SU-DHL-6 (cell line): ENCODE data around the gene MAST4.
A peak's percentile ranks its signal among the peaks of the same experiment; 100 is the strongest.

Source experiments
- H2AFZ ChIP-seq: fragments of 200-600 bp; sonication (generic); 2 replicates; pipeline ENCODE4 v1.6.1; 2014; ENCODE audit warnings: low read depth, mild to moderate bottlenecking, moderate library complexity, mixed read lengths, antibody characterized with exemption, low read length; ENCODE audit not compliant: severe bottlenecking
- H3F3A ChIP-seq: fragments of 200-600 bp; shearing (Covaris generic); 2 replicates; pipeline ENCODE4 v1.6.0; 2016; ENCODE audit warnings: antibody characterized with exemption, mild to moderate bottlenecking; ENCODE audit not compliant: insufficient read depth
- H3K27ac ChIP-seq: fragments of 200-600 bp; sonication (generic); 2 replicates; pipeline ENCODE4 v1.5.1; 2016; ENCODE audit warnings: low read depth, mild to moderate bottlenecking, low read length, moderate library complexity, mixed read lengths
- H3K27me3 ChIP-seq: fragments of 200-600 bp; sonication (generic), shearing (Covaris generic); 2 replicates; pipeline ENCODE4 v1.6.0; 2014; ENCODE audit warnings: mild to moderate bottlenecking, low read length
- H3K36me3 ChIP-seq: fragments of 200-600 bp; sonication (generic); 2 replicates; pipeline ENCODE4 v1.6.1; 2014; ENCODE audit warnings: mild to moderate bottlenecking, low read length, mixed read lengths
- H3K4me2 ChIP-seq: fragments of 300-600, 200-600 bp; shearing (Covaris generic), sonication (generic); 2 replicates; pipeline ENCODE4 v1.6.0; 2014; ENCODE audit warnings: low read length, low read depth, mild to moderate bottlenecking; ENCODE audit not compliant: poor library complexity, severe bottlenecking
- H3K4me3 ChIP-seq: fragments of 200-600 bp; sonication (generic); 2 replicates; pipeline ENCODE4 v1.5.1; 2014; ENCODE audit warnings: antibody characterized with exemption, low read length, mild to moderate bottlenecking, mixed read lengths; ENCODE audit not compliant: insufficient read depth, poor library complexity, severe bottlenecking
- H3K79me2 ChIP-seq: fragments of 200-600 bp; sonication (generic); 2 replicates; pipeline ENCODE4 v1.6.1; 2014; ENCODE audit warnings: mild to moderate bottlenecking, low read length, moderate library complexity; ENCODE audit not compliant: insufficient read depth
- H3K9ac ChIP-seq: fragments of 200-600 bp; sonication (generic); 2 replicates; pipeline ENCODE4 v1.7.0; 2014; ENCODE audit warnings: mild to moderate bottlenecking, low read length
- H3K9me2 ChIP-seq: fragments of 200-600 bp; sonication (generic); replicated peaks from 2 replicates; pipeline ENCODE4 v1.6.1; 2014; ENCODE audit warnings: low read length; ENCODE audit not compliant: insufficient read depth
- H3K9me3 ChIP-seq: fragments of 200-600 bp; sonication (generic); 2 replicates; pipeline ENCODE4 v1.6.1; 2014; ENCODE audit warnings: low read length, mixed read lengths; ENCODE audit not compliant: insufficient read depth
- H4K20me1 ChIP-seq: fragments of 200-600 bp; sonication (generic); 2 replicates; pipeline ENCODE4 v1.6.1; 2014; ENCODE audit warnings: low read depth, mild to moderate bottlenecking, antibody characterized with exemption, low read length, moderate library complexity, mixed read lengths
- EZH2phosphoT487 ChIP-seq: fragments of 200-600 bp; sonication (generic), shearing (Covaris generic); conservative IDR thresholded peaks from 2 replicates; pipeline ENCODE4 v1.6.1; 2018; ENCODE audit warnings: mild to moderate bottlenecking, antibody characterized with exemption, low read length, moderate library complexity, mixed read lengths
- TF ChIP-seq, protein P1 (sequence below): fragments of 200-600 bp; sonication (generic); IDR thresholded peaks from one replicate; pipeline ENCODE4 v1.5.1; 2017; ENCODE audit warnings: antibody characterized with exemption, mild to moderate bottlenecking, low read length, moderate library complexity; ENCODE audit not compliant: insufficient read depth, poor library complexity, severe bottlenecking

The MAST4 gene

DNA sequence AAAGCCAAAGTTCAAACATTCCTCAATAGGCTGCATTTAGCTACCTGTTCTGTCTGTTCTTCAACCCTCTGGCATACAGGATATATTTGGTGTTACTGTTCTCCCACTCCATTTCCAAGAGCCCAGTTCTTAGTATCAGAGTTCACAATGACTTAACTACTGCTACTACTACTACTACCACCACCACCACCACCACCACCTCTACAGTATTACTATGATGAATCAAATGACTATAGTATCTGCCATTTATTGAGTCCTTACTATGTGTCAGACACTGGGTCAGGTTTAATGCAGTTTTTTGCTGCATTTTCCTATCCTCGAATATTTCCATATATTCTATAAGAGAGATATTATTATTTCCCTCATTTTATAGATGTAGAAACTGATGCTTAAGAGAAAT, 601.3 kb downstream of the MAST4 start:
- Histone ChIP-seq H3F3A (peaks cover 15% of the 10 kb centered on the region; the same call in 1 of the 2 replicates), H3K27ac (peak overlapping the region; percentile 70), H3K36me3 (no peaks in the 10 kb centered on the region), H3K4me2 (peak overlapping the region; percentile 87), H3K27me3 (no peaks in the 10 kb centered on the region), H4K20me1 (no peaks in the 10 kb centered on the region), H3K4me3 (peak overlapping the region; percentile 55), H3K9me2 (no peaks in the 10 kb centered on the region), H3K79me2 (peaks cover 29% of the 10 kb centered on the region; the same call in 1 of the 2 replicates), H3K9ac (peak overlapping the region; percentile 58; the same call in 1 of the 2 replicates), H3K9me3 (no peaks in the 10 kb centered on the region), H2AFZ (no peak overlapping the region)
- TF ChIP-seq, protein P1, sequence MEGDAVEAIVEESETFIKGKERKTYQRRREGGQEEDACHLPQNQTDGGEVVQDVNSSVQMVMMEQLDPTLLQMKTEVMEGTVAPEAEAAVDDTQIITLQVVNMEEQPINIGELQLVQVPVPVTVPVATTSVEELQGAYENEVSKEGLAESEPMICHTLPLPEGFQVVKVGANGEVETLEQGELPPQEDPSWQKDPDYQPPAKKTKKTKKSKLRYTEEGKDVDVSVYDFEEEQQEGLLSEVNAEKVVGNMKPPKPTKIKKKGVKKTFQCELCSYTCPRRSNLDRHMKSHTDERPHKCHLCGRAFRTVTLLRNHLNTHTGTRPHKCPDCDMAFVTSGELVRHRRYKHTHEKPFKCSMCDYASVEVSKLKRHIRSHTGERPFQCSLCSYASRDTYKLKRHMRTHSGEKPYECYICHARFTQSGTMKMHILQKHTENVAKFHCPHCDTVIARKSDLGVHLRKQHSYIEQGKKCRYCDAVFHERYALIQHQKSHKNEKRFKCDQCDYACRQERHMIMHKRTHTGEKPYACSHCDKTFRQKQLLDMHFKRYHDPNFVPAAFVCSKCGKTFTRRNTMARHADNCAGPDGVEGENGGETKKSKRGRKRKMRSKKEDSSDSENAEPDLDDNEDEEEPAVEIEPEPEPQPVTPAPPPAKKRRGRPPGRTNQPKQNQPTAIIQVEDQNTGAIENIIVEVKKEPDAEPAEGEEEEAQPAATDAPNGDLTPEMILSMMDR, result no peak
- no peak for TF ChIP-seq EZH2phosphoT487

DNA sequence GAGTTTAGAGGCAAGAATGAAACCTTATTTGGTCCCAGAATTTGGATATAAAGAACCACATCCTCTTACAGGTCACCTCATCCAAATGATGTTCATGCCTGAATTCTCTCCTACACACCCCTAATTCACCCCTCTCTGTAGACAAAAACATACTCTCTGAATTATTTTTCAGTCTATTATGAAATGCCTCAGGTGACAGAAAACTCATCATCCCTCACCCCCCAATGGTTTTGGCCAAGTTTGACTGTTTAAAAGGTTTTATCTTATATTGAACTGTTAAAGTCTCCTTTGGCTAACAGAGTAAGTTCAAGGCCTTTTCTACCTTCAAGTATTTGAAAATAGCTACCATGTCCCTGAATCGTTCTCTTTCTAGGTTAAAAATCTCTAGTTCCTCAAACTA, 602.7 kb downstream of the MAST4 start:
- H3K27ac ChIP-seq, result peak overlapping the region; percentile 38; the same call in 1 of the 2 replicates
- no peaks in the 10 kb centered on the region for H3K9me3 ChIP-seq
- H3F3A ChIP-seq, result peaks cover 15% of the 10 kb centered on the region; the same call in 1 of the 2 replicates
- TF ChIP-seq, protein P1, result no peak
- no peaks in the 10 kb centered on the region for H3K36me3 ChIP-seq
- no peaks in the 10 kb centered on the region for H4K20me1 ChIP-seq
- H3K4me3 ChIP-seq, result no peak overlapping the region
- no peaks in the 10 kb centered on the region for H3K9me2 ChIP-seq
- no peaks in the 10 kb centered on the region for H3K27me3 ChIP-seq
- H3K79me2 ChIP-seq, result peaks cover 21% of the 10 kb centered on the region; the same call in 1 of the 2 replicates
- no peak overlapping the region for H3K4me2 ChIP-seq
- no peak overlapping the region for H2AFZ ChIP-seq
- H3K9ac ChIP-seq, result no peak overlapping the region

DNA sequence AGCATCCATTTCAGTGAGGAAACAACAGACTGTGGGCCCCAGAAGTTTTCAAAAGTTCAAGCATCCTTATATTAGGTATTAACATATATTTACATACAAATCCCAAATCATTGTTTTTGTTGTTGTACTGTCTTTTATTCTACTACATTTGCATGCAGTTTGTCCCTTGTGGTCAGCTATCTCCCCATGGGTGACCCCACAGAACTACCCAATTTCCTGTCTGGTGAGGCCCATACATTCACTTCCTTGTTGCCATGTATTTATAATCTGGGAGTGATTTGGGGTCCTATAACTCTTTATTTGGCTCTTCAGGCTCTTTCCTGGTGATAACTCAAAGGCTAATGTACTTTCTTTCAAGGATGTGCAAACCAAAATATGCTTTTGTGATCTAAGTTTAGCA, 603.7 kb downstream of the MAST4 start:
- H2AFZ ChIP-seq, result no peak overlapping the region
- peaks cover 22% of the 10 kb centered on the region; the same call in 1 of the 2 replicates for H3F3A ChIP-seq
- no peak overlapping the region for H3K4me3 ChIP-seq
- no peaks in the 10 kb centered on the region for H3K9me3 ChIP-seq
- TF ChIP-seq, protein P1, result no peak
- no peak for TF ChIP-seq EZH2phosphoT487
- H4K20me1 ChIP-seq, result no peaks in the 10 kb centered on the region
- no peaks in the 10 kb centered on the region for H3K9me2 ChIP-seq
- peak overlapping the region; percentile 29 for H3K4me2 ChIP-seq
- H3K27me3 ChIP-seq, result no peaks in the 10 kb centered on the region
- H3K79me2 ChIP-seq, result peaks cover 13% of the 10 kb centered on the region; the same call in 1 of the 2 replicates
- no peak overlapping the region for H3K9ac ChIP-seq
- H3K36me3 ChIP-seq, result no peaks in the 10 kb centered on the region
- peak overlapping the region; percentile 38 for H3K27ac ChIP-seq
